Hematopoietic multipotent progenitor cell treated with erythropoietin and hydrocortisone succinate and interleukin-3 and kit ligand, for 4 days (in vitro differentiated cells): Measurements from ENCODE around the gene KCNMA1.

Source experiments
- DNase-seq: peaks from one replicate; pipeline ENCODE4 v3.0.0-alpha.2; 2015

KCNMA1 gene

DNA sequence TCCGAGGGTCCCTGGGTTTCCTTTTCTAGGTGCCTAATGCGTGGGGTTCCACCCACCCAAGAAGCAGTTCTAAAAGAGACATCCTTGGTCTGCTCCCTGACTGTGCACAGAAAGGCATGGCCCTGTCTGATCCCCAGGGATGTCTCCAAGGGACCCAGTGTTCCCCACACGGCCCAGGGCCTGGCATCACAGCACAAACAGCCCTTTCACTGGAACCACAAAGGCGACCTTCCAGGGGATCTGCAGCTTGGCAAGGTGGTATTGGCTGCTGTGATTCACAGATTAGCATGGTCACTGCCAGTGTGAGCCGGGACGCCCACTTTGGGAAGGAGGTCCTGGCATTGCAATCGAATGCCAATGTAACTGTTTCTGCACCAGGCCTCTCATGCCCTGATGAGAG is 6.4 kb downstream of the KCNMA1 start:
- DNase-seq, result no peak

- no peak for DNase-seq
These were observed 7.1 kb downstream of the KCNMA1 start for GRCh38 chr10:77630507-77630848.

GRCh38 chr10:77629775-77630506 is 7.7 kb downstream of the KCNMA1 start:
- no peak for DNase-seq

DNA sequence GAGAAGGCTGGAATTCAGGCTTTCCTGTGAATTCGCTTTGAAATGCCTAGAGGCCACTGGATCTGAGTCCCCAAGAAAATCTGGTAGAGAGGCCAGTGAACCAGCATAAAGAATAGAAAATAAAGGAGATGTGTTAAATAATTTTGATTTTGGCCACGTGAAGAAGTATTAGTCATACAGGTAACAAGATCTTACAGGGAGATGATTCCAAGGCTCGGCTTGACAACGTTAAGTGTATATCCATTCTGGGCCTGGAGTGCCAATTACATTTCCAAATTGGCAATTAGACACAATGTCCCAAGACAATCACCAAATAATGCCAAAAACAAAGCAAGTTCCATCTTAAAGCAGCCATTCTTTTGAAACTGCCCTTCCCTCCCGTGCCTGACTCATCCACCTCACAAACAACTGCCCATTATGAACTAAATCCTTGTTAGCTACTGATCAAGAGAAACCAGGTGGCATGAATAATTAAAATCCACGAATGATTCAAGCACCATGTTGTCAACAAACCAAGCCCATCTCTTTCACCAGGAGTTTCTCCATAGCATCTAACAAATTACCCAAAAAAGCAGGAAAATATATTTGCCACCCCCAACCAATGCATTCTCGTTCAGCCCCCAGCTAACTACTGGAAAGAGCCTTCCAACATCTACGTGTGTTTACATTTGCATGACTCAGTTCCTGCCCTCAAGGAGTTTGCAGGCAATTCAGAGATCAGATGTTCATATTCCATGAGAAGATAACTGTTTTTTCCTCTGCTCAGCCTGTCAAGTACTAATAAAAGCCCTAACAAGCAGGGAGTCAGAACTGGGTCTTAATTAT is 8.5 kb downstream of the KCNMA1 start:
- no peak for DNase-seq

DNA sequence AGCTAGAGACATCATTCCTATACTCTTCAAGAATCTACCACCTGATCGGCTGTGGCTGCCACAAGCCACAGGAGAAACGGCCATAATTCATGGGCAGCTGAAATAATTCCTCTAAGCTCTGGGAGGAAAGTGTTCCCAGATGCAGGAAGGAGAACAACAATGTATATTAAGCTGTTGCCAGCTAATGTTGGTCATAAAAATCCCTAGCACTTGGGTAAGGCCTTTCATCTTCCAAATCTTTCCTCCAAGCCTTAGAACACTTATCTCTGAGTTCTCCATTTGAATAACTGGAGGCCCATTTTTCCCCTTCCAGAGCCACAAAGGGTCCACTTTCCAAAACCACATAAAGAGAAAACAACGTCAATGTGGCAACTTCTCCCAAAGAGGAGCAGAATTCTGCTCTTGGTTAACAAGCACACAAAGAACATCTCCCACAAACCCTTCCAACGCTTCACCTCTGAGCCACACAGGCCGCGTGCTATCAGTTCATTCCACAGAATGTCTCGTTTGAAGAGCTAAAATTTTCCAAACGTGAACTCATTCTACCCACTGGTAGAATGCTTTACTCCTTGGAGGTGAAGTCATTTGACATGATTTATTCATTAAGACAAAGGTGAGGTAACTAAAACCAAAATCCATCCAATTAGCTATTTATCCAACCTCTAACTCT is 11.2 kb downstream of the KCNMA1 start:
- no peak for DNase-seq

GRCh38 chr10:77625379-77625778 is 12.2 kb downstream of the KCNMA1 start:
- DNase-seq, result no peak

DNA sequence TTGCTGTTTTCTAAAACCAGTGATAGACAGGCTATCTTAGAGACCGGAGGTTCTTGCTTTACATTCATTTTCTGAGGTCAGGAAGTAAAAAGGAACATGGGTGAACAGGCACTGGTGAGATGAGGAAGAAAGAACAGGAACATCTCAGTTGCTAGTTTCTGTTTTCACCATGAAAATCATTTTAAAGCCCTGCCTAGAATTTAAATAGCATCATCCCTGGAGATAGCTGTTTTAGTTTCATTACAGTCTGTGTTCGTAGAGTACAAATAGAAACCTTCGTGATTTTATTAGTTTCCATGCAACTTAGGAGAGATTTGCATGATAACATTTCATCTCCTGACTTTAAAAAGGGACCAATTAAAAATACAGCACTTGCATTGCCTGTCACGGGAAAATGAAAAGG is 14.7 kb downstream of the KCNMA1 start:
- peak; percentile 35 for DNase-seq

- DNase-seq, result no peak
These were observed 16.9 kb downstream of the KCNMA1 start for GRCh38 chr10:77620731-77621130.

GRCh38 chr10:77619964-77620703 is 17.5 kb downstream of the KCNMA1 start:
- peak; percentile 26 for DNase-seq

DNA sequence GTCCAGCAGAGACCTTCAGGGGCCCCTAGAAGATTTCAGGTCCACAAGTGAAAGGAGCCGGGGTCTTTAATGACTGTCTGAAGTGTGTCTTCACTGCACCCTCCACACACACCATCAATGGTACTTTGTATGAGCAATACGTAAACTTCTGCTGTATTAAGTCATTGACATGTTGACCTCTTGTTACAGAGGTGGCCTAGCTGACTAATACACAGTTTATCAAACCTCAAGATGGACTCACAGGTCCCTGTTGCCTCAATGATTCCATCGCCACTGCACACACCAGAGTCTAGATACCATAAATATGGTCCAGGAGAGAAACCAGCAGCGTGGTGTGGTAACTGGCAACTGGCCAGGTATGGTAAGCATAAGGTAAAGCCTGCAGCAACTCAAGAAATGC is 19.5 kb downstream of the KCNMA1 start:
- DNase-seq, result no peak

DNA sequence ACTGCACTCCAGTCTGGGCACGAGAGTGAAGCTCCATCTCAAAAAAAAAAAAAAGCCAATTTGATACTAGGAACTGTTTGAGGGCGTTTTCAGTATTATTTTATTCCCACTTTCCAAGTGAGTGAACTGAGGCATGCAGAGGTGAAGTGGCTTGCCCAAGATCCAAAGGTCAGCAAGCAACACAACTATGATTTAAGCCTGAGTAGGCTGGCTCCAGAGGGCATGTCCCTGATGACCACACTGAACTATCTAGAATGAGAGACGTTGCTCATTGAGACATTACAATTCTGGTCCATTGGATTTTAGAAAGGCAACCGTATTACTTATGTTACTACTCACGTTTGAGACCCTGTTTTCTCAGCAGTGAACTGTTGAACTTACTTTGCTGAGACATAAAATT is 20.8 kb downstream of the KCNMA1 start:
- no peak for DNase-seq

DNA sequence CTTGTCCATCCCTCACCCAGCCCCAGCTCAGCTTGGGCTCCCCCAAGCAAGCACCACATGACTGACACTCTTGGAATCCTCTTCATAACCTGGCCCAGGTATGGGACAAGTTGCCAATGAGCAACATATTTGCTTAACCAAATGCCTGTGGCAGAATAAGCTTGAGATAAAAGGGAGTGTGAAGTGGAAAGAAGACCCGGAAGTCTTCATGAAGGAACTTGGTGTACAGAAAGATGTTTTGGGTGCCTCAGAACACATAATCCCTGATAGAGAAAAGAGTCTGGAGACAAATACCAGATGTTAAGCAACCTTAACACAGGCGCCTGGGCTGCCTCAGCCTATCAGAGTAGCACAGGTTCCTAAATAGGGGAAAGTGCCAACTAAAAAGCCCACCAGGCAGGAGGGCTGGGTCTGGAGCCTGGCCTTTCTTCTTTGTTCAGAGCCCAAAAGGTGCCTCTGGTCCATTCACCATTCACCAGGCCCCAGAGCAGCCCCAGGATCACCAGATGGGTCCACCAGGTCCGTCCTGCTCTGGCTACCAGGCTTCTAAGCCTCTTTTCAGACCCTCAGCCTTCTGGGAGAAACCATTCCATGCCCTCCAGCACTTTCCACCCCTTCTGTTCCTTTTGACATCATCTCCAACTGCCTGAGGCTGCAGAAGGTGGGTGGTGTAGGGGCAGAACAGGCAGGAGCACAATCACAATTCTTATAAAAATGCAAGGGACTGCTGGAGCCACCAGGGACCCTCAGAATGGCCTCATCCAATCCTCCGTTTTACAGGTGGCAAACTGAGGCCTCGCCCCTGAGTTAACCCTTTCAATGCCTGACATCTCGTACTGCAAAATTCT is 22.6 kb downstream of the KCNMA1 start:
- DNase-seq, result no peak

- DNase-seq, result peak; percentile 57
These were observed 24.0 kb downstream of the KCNMA1 start for GRCh38 chr10:77613476-77614130.

DNA sequence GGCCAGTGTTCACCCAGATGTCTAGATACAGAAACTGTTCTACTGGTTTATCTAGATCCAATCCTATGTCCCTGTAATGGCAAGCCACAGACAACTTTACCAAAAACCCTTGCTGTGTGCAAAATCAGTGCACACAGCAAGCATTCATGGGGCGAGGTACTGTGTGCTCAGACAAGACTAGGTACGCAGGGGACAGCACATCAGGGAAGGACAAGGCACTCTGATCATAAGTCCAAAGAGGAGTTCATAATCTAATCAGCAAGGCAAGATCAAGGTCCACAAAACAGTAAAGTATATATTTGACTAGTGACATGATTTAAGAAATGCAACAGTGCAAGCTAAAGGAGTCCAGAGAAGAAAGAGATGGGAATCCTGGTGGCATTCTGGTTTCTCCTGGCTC is 25.9 kb downstream of the KCNMA1 start:
- DNase-seq, result no peak

DNA sequence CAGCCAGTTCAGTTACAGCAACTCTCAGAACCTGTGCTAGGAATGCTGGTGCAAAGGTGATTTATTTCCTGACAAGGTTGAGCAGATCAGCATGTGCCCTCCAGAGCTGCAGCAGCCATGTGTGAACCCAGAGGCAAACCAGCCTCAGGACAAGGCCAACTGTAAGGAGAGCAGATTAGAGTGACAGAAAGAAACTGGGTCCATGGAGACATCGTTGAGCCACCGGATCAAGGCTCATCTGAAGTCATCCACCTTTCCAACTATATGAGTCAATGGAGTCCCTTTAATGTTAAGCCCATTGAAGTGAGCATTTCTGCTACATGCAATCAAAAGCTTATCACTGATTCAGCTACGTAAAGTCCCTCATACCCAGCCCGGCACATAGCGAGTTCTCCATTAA is 26.4 kb downstream of the KCNMA1 start:
- DNase-seq, result no peak

GRCh38 chr10:77609781-77610272 is 27.8 kb downstream of the KCNMA1 start:
- no peak for DNase-seq

- DNase-seq, result no peak
These were observed 29.3 kb downstream of the KCNMA1 start for GRCh38 chr10:77608281-77608680.

DNA sequence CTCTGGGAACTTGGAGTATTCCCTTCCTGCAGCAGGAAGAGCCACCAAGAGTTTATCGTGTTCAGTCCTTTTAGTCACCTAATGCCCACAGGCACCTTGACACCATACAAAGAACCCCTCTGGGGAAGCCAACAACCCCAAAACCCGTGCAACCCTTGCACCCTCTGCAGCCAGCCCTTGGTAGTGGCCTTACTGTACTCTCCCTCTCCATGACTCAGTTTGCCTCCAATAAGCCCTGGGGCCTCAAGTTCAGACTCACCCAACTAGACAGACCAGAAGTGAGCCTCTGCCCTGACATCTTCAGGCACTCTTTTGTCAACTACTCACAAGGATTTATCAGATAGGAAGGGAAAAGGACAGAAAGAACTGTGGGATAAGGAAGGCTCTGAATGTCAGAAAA is 30.9 kb downstream of the KCNMA1 start:
- no peak for DNase-seq

- DNase-seq, result no peak
These were observed 32.1 kb downstream of the KCNMA1 start for GRCh38 chr10:77605466-77605865.

- no peak for DNase-seq
These were observed 32.7 kb downstream of the KCNMA1 start for GRCh38 chr10:77604941-77605351.

- no peak for DNase-seq
These were observed 33.5 kb downstream of the KCNMA1 start for GRCh38 chr10:77604063-77604462.

DNA sequence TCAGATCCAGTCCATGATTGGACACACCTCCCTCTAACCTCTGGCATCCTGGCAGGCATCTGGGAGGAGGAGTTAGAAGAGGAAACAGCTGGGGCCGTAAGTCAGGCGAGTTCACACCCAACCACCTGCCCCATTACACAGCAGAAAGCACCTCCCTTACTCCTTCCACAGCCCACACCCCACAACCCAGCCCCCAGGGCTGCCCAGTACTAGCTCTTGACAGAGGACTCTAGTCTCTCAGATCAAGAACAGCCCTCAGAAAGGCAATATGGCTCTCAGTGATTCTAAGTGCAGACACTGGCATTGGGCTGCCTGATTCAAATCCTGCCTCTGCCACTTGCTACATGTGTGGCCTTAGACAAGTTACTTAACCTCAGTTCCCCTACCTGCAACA is 34.1 kb downstream of the KCNMA1 start:
- peak; percentile 62 for DNase-seq
